Keratinocyte (primary cell): ENCODE data around the gene ZNF805. TPM values are rescaled to one million over a fixed set of nuclear protein-coding genes. Genes with fewer than 3 reads are reported as not detected.

Experiments
- DNase-seq: peaks from one replicate; pipeline ENCODE4 v3.0.0-alpha.2; 2011; ENCODE audit warnings: low read depth, missing footprints, low spot score
- FAIRE-seq: peaks from 2 replicates; lab custom pipeline; 2011; peaks lifted over from hg19 to GRCh38; lab: Jason Lieb, UNC
- H2AFZ ChIP-seq: 2 replicates; pipeline ENCODE4 v1.6.0; 2012; ENCODE audit warnings: low read length, control low read depth, inconsistent platforms; ENCODE audit not compliant: control insufficient read depth
- H3K27ac ChIP-seq: 2 replicates; pipeline ENCODE4 v1.5.1; 2011; ENCODE audit warnings: low read length; ENCODE audit not compliant: control insufficient read depth, insufficient read depth
- H3K27me3 ChIP-seq: 3 replicates; pipeline ENCODE4 v1.6.0; 2011; ENCODE audit warnings: low read length; ENCODE audit not compliant: control insufficient read depth, insufficient read depth; ENCODE audit errors: extremely low read depth
- H3K36me3 ChIP-seq, 2 experiments: 2 replicates in 1 of 2; 3 replicates in 1 of 2; pipeline ENCODE4 v1.5.1; 2011; ENCODE audit warnings: low read length in 2 of 2, mild to moderate bottlenecking in 1 of 2; ENCODE audit not compliant: control insufficient read depth in 2 of 2, insufficient read depth in 2 of 2; ENCODE audit errors: extremely low read depth in 1 of 2
- H3K4me1 ChIP-seq: 3 replicates; pipeline ENCODE4 v1.5.1; 2011; ENCODE audit warnings: low read length; ENCODE audit not compliant: control insufficient read depth, insufficient read depth; ENCODE audit errors: extremely low read depth
- H3K4me2 ChIP-seq: 3 replicates; pipeline ENCODE4 v1.6.0; 2011; ENCODE audit warnings: low read depth, low read length; ENCODE audit not compliant: control insufficient read depth, insufficient read depth; ENCODE audit errors: extremely low read depth
- H3K4me3 ChIP-seq, 3 experiments: fragments of 200-600 bp in 1 of 3; sonication (generic) in 1 of 3; 2 replicates in 2 of 3; 3 replicates in 1 of 3; pipeline ENCODE4 v1.5.1; 2011 to 2016; ENCODE audit warnings: low read length in 3 of 3, mild to moderate bottlenecking in 3 of 3, control low read depth in 2 of 3, inconsistent platforms in 1 of 3, low read depth in 1 of 3, mixed read lengths in 1 of 3, mixed run types in 1 of 3, moderate library complexity in 1 of 3; ENCODE audit not compliant: control insufficient read depth in 2 of 3, insufficient read depth in 2 of 3; ENCODE audit errors: extremely low read depth in 1 of 3
- H3K79me2 ChIP-seq: 2 replicates; pipeline ENCODE4 v1.6.0; 2012; ENCODE audit warnings: low read length; ENCODE audit not compliant: control insufficient read depth, insufficient read depth
- H3K9ac ChIP-seq: 3 replicates; pipeline ENCODE4 v1.6.0; 2011; ENCODE audit warnings: low read length; ENCODE audit not compliant: control insufficient read depth, insufficient read depth; ENCODE audit errors: extremely low read depth
- H3K9me1 ChIP-seq: 3 replicates; pipeline ENCODE4 v1.6.0; 2011; ENCODE audit warnings: low read length; ENCODE audit not compliant: control insufficient read depth, insufficient read depth; ENCODE audit errors: extremely low read depth
- H3K9me3 ChIP-seq: 2 replicates; pipeline ENCODE4 v1.5.1; 2012; ENCODE audit warnings: low read depth, low read length; ENCODE audit not compliant: control insufficient read depth
- H4K20me1 ChIP-seq: 3 replicates; pipeline ENCODE4 v1.6.0; 2011; ENCODE audit warnings: low read length; ENCODE audit not compliant: control insufficient read depth, insufficient read depth; ENCODE audit errors: extremely low read depth
- EZH2 ChIP-seq: IDR thresholded peaks from one replicate; pipeline ENCODE4 v1.6.1; 2012; ENCODE audit warnings: inconsistent platforms, mild to moderate bottlenecking, low read length, moderate library complexity
- dilution Hi-C: fragments of 300-500 bp; cut with MboI; formaldehyde crosslinking; loops from one replicate; pipeline ENCODE4 v1.7.0; 2020; ENCODE audit warnings: low sequenced_read_pairs; ENCODE audit not compliant: extremely low pct_ligation_motif_present
- polyA plus RNA-seq, 5 experiments: library from polyadenylated mRNA; depleted of rRNA in 3 of 5; stranded (reverse) in 3 of 5; stranded (forward) in 1 of 5; unstranded in 1 of 5; fragments of >200 nt; gene quantifications; 1 replicate in 1 of 5; 2 replicates in 3 of 5; 3 replicates in 1 of 5; pipeline versions ENCODE4 v1.2.1 to v1.2.3, GENCODE V29; 2011 to 2012; ENCODE audit warnings: missing spikeins in 2 of 5, low read depth in 1 of 5, low replicate concordance in 1 of 5
- TF ChIP-seq, protein P1 (sequence below), 3 experiments: IDR thresholded peaks in 1 of 3; conservative IDR thresholded peaks in 1 of 3; optimal IDR thresholded peaks in 1 of 3; 2 replicates in 2 of 3; 3 replicates in 1 of 3; pipeline versions ENCODE3 to v1.5.1; 2011; ENCODE audit warnings: low read length in 3 of 3, mild to moderate bottlenecking in 3 of 3, moderate library complexity in 2 of 3, control low read depth in 1 of 3, inconsistent platforms in 1 of 3; ENCODE audit not compliant: insufficient read depth in 2 of 3; ENCODE audit errors: extremely low read depth in 1 of 3

ZNF805 gene
- polyA plus RNA-seq, 1 donor (not counting 4 experiments of a cell fraction or from before 2014, with no cell fraction given): 3.2 TPM

DNA sequence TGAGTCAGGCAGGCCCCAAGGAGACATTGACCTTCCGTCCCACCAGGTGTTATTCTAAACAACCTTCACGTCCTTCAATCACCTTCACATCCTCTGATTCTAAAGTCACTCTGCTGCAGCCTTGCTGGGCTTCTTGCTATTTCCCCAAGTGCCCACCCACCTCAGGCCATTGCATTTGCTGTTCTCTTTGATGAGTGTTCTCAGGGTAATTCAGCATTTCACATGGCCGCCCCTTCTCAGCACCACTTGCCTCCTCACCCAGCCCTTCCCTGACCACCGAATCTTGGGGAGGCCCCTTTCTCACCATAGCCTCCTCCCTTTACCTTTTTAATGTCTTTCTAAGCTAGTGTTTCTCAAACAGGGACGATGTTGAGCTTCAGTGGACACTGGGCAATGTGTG is 4.6 kb downstream of the ZNF805 start:
- dilution Hi-C loops: no loop called here
- H3K4me3 ChIP-seq: no peak overlapping the region
- H3K27me3 ChIP-seq: no peaks in the 10 kb centered on the region
- DNase-seq (no peak), FAIRE-seq (no peak)
- no peak overlapping the region for H2AFZ ChIP-seq
- TF ChIP-seq EZH2: no peak
- TF ChIP-seq, protein P1, sequence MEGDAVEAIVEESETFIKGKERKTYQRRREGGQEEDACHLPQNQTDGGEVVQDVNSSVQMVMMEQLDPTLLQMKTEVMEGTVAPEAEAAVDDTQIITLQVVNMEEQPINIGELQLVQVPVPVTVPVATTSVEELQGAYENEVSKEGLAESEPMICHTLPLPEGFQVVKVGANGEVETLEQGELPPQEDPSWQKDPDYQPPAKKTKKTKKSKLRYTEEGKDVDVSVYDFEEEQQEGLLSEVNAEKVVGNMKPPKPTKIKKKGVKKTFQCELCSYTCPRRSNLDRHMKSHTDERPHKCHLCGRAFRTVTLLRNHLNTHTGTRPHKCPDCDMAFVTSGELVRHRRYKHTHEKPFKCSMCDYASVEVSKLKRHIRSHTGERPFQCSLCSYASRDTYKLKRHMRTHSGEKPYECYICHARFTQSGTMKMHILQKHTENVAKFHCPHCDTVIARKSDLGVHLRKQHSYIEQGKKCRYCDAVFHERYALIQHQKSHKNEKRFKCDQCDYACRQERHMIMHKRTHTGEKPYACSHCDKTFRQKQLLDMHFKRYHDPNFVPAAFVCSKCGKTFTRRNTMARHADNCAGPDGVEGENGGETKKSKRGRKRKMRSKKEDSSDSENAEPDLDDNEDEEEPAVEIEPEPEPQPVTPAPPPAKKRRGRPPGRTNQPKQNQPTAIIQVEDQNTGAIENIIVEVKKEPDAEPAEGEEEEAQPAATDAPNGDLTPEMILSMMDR (optimal IDR thresholded peaks at IDR 0.05 in 1 of 3, IDR thresholded peaks at IDR 0.05 in 1 of 3, conservative IDR thresholded peaks at IDR 0.05 in 1 of 3; ENCODE audit: extremely low read depth in 1 of 3, insufficient read depth in 2 of 3, low read length in 3 of 3): no peak
- no peaks in the 10 kb centered on the region for H3K9me3 ChIP-seq
- H3K27ac ChIP-seq: no peak overlapping the region
- H3K36me3 ChIP-seq: peaks cover 19 to 22% of the 10 kb centered on the region in 2 experiments
- no peak overlapping the region for H3K9ac ChIP-seq
- no peak overlapping the region for H3K4me2 ChIP-seq
- H4K20me1 ChIP-seq: no peaks in the 10 kb centered on the region
- peaks cover 34% of the 10 kb centered on the region for H3K79me2 ChIP-seq
- peaks cover 10% of the 10 kb centered on the region for H3K4me1 ChIP-seq
- H3K9me1 ChIP-seq: no peaks in the 10 kb centered on the region

- no peak overlapping the region for H2AFZ ChIP-seq
- no peaks in the 10 kb centered on the region for H3K9me3 ChIP-seq
- DNase-seq: no peak
- no peak overlapping the region for H3K4me2 ChIP-seq
- no peak for FAIRE-seq
- H3K36me3 ChIP-seq: peaks cover 20 to 22% of the 10 kb centered on the region in 2 experiments
- H3K9ac ChIP-seq: no peak overlapping the region
- dilution Hi-C loops: no loop called here
- H3K4me3 ChIP-seq: no peak overlapping the region
- no peak for TF ChIP-seq EZH2
- TF ChIP-seq, protein P1 (optimal IDR thresholded peaks at IDR 0.05 in 1 of 3, IDR thresholded peaks at IDR 0.05 in 1 of 3, conservative IDR thresholded peaks at IDR 0.05 in 1 of 3; ENCODE audit: extremely low read depth in 1 of 3, insufficient read depth in 2 of 3, low read length in 3 of 3): no peak
- H3K9me1 ChIP-seq: no peaks in the 10 kb centered on the region
- H3K27ac ChIP-seq: no peak overlapping the region
- H4K20me1 ChIP-seq: no peaks in the 10 kb centered on the region
- H3K4me1 ChIP-seq: peaks cover 10% of the 10 kb centered on the region
- H3K79me2 ChIP-seq: peaks cover 30% of the 10 kb centered on the region
- no peaks in the 10 kb centered on the region for H3K27me3 ChIP-seq
Measured at GRCh38 chr19:57245959-57246358, 5.5 kb downstream of the ZNF805 start.
